Fibroblast of skin of scalp (primary cell): ENCODE measurements around the gene PTPRN2.
"Not testable (repeated sequence)": the region's sequence is repeated elsewhere in the genome, so short reads cannot be mapped to it uniquely, and the experiment has no call there.

ENCODE experiments used
- DNase-seq: peaks from one replicate; pipeline ENCODE4 v3.0.0-alpha.2; 2013

The PTPRN2 gene

GRCh38 chr7:158261362-158262235, 326.0 kb downstream of the PTPRN2 start:
- DNase-seq: no peak

DNA sequence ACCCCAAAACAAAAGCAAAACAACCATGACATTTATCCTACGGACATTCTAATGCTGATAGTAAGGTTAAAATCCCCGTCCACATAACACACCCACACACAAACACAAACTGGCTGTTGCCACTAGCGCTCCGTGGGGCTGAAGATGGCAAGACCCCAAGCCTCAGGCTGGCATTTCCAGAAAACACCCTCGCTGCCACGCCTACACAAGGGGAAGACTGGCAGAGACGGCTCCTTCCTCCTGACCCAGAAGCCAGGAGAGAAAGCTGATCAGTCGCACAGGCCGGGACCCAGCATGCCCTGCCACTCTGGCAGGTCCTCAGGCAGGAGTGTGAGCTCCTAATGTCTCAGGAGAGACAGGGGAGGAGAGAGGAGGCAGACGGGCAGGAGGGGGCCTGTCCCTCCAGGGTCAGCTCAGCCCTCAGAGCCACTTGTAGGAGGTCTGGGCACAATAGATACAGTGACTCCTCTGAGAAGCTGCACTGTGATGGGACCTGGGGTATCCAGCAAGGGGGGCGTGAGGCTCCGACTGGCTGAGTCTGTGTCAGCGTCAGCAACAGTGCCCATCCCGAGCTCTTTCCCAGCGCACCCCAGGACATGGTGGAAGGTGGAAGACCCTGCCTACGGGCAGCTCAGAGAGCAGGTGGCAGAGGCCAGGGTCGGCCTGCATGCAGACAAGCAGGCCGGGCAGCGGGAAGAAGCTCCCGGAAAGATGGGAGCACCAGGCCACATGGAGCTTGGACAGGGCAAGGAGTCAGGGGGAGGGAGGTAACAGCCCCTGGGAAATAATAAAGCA, 326.9 kb downstream of the PTPRN2 start:
- no peak for DNase-seq

GRCh38 chr7:158259671-158260418, 327.8 kb downstream of the PTPRN2 start:
- no peak for DNase-seq

DNA sequence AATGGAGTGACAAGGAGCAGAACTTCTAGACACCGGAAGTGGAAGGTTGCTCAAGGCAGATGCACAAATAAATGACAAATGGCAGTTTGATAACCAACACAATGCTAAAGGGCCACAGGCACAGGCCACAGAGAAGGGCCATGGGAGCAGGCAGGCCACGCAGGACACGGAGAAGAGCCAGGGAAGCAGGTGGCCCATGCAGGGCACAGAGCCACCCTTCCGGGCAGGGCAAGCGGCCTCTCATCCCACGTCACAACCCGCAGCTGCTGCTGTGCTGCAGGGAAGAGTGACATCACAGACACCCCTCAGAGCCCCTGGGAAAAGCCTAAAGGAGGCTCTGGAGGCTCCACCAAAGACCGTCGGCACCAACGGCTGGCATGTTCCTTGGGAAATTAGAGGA, 328.5 kb downstream of the PTPRN2 start:
- no peak for DNase-seq

DNA sequence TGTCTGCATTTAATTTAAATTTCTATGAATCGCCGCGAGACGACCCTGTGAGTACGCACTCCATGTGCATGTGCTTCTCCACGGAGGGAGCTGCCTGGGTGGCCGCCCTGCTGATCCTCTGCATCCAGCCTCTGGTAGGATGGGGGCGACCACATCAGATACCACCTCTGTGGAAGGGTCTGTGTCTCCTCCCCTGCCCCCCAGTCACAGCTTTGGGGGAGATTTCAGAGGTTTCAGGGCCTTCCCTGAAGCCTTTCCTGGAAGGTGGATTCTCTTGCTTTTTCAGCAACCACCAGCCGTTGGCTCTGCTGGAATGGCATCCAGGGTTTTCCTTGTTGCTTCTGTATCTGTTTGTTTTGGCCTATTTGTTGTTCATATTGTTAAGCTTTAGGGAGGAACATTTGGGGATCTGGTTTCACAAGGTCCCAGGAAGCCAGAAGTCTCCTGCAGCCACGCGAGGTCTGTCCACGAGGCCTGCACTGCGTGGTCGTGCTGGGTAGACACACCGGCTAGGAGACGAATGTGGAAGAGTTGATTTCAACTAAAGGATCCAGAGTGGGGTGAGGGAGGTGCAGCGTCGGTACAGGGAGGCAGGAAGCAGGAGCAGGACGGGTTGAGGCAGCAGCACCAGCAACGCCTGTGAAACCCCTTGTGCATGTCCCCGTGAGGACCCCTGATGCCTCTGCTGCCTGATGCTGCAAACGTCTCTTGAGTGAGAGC, 329.1 kb downstream of the PTPRN2 start:
- DNase-seq: no peak

DNA sequence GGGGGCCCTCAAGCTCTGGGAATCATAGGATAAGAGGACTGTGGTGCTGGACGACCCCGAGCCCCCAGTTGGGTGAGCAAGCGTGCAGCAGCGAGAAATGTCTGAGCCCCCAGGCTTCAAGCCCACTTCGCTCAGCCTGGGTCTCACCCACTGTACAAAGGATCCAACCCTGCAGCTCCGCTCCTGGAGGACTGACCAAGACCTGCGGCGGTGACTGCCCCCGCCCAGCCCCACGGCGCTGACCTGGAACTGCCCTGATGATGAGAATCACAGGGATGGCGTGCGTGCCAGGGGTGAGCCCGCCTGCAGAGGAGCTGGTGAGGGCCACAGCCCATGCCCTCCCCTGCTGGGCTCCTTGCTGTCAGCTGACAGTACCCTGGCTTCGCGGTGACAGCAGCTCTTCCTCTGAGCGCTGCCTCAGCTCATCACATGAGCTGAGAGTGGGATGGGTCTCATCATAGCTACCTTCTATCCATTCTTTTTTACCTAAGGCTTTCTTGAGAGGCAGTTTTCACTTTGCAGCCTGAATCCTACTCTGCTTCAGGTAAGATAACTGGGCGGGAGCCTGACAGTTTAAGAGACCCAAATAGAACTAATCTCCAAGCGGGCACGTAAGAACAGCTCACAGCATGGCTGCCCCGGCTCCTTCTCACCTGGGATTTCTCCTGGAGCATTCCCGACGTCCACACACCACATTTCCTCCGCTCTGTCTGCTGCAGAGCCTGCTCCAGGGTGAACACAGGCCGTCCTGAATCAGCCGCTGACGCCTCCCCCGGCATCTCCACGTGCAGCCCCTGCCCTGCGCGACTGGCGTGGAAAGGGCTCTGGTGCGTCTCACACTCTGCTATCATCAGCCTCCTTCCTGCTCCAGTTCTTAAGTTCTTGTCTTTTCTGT, 329.9 kb downstream of the PTPRN2 start:
- no peak for DNase-seq

DNA sequence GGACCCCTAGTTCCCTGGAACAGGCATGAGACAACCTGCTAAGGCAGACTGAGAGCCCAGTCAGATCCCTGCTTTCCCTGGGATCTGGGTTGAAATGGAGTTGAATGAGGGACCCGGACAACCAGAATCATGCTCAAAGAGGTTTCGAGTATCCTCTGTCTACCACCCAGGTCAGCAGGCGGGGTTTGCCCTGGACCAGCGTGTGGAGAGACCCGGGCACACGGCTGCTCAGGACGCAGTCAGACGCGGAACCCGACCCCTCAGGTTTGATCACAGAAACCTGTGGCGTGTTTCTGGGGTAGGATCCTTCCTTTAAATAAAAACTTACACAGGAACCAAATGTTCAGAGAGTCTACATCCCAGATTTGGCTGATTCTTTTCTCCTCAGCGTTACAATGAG, 330.6 kb downstream of the PTPRN2 start:
- no peak for DNase-seq

DNA sequence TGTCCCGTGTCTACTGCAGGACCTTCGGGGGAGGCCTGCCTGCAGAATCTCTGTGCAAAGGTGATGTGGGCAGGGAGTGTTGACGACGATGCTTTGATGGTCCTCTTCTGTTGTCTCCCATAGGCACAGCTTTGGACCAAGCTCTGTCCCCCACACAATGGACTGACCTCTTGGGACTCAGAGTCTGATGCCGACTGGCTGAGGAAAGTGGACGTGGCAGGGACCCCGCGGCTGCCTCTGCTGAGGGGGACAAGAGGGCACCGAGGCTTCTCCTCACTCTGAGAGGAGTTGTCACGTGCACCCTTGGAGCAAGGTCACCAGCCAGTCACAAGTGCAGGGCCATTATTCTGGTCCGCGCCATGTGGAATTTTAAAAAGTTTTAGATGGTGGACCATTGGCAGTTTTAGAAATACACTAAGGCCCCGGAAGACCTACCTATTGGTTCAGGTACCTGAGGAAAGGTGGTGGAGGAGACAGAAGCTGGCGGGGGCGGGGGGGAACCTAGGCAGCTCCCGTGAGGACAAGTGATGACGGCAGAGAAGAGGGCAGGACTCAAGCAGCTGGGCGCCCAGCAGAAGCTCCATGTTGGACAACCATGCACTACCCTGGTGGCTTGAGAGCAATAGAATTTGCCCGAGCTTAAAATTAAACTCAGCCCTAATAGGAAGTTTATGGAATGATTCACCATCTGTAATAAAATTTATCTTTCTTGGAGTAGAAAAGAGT, 331.4 kb downstream of the PTPRN2 start:
- no peak for DNase-seq

DNA sequence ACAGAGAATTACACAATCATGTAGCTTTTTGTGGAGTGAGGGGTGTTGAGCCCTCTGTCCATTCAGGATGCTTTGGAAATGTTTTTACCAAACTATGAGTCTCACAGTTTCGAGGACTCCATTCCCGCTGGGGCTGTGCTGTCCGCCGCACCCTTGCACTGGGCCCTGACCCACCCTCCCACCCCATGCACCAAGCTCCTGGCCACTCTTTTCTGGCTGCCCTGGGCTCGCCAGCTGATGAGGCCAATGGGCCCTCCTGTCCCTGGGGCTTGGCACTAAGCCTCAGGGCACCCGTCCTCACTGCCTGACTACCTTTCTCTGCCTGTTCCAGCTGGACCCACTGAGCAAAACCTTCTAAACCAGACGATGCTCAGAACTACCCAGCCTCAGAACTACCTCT, 332.1 kb downstream of the PTPRN2 start:
- DNase-seq: no peak

GRCh38 chr7:158255156-158255555, 332.5 kb downstream of the PTPRN2 start:
- DNase-seq: no peak

- not testable (repeated sequence) for DNase-seq
These were observed 334.0 kb downstream of the PTPRN2 start for GRCh38 chr7:158253670-158254045.

DNA sequence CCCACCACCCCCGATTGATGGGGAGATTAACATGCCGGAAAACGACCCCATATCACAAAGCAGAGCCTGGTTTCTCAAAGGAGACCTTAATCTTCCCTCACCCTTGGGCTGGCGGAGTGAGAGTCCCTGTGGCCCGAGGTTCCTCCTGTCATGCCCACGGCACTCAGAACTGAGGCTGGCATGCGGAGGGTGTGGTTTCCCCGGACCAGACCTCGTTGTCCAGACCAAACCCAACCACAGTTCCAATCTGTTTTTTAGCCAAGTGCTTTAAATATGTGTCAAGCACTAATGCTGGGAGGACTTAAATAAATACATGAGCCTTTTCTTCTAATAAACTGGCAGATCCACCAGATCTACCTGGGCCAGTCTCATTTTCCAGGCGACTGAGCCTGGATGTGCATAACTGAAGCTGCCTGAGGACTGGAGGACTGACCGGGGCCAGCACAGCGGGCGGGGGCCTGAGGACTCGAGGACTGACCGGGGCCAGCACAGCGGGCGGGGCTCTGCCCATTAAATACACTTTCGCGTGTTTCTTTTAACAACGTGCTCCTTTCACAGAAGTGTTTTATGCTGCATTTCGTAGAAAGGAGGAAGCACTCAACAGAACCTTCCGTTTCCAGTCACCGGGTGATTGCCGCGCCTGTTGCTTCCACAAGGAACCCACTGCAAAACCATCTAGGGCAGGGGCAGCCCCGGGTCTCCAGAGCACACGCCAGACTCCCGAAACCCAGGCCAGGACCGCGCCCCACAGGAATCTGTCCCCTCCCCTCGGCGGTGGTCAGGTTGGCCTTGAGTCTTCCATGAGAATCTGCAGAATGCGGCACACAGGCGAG, 334.6 kb downstream of the PTPRN2 start:
- DNase-seq: no peak

DNA sequence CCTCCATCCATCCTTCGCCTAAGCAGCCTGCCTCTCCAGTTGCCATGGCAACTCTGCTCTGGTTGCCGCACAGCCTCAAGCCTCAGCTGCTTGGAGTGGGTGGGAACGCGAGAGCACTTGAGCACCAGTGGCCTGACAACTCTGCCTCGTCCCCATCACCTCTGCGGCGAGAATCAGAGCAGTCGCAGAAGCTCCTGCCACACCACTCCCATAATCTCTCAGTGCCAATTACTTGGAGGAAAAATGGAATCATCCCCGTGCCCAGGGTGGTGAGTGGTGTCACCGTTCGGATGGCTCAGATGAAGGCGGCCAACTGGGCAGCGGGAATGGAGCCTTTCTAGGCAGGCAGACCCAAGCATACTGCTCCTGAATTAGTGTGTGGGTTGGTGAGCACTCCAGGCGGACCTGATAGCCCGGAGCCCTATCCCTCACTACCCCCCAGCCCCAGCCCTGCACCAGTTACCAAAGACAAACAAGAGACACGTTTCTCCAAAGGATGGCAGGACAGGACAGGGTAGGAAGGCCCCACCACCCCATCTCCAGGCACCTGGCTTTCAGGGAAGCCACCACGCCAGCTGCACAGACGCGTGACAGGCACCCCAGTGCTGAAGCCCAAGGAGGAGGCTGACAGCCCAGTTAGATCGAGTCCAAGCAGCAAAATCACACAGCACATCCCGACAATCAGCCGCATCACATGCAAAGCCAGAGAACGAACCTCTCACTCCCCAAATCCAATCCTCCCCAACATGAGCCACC, 335.4 kb downstream of the PTPRN2 start:
- no peak for DNase-seq

DNA sequence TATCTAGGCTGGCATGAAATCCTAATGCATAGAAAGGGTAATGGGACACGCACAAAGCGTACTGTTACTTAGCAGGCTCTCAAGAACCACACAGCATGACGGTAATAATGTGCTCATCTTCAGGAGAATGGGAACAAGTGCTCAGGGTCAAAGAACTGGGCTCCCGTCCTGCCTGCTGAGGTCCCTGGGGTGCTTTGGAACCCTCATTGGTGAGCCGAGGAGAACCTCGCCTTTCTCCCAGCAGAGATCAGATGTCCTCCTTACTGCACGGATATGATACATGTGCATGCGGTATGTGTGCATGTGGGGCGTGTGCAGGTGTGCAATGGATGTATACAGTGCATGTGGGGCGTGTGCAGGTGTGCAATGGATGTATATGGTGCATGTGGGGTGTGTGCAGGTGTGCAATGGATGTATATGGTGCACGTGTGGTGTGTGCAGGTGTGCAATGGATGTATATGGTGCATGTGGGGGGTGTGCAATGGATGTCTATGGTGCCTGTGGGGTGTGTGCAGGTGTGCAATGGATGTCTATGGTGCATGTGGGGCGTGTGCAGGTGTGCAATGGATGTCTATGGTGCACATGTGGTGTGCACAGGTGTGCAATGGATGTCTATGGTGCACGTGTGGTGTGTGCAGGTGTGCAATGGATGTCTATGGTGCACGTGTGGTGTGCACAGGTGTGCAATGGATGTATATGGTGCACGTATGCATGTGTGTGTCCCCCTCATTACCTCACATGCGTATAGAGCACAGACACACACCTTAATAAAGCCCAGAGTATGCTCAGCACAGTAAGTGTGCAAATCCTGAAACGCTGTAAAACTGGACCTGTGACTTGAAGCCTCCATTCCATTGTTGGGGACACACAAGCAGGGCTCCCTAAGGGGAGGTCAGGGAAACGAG, 336.3 kb downstream of the PTPRN2 start:
- no peak for DNase-seq

DNA sequence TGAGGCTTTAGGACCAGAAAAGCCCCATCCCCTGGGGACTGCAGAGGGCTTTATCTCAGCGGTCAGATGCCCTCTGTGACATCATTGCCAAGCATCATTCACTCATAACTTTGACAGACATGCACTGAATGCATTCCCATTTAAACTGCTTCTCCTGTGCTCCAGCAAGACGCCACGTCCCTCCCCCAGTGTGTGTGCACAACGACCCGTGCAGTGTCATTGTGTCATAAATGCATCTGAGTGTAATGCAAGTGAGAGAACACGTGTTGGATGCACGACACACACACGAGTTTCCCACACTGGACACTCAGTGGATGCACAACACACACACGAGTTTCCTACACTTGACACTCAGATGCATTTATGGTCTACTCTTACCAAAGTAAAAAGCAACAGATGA, 337.9 kb downstream of the PTPRN2 start:
- no peak for DNase-seq

DNA sequence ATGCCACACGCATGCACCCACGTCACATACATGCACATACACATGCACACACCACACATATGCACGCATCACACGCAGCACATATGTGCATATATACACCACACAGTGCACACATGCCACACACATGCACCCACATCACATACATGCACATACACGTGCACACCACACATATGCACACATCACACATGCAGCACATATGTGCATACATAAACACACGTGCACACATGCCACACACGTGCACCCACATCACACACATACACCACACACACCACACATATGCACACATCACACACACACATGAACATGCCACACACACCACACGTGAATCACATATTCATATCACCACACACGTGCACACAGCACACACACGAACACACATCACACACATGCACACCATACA, 338.8 kb downstream of the PTPRN2 start:
- no peak for DNase-seq

DNA sequence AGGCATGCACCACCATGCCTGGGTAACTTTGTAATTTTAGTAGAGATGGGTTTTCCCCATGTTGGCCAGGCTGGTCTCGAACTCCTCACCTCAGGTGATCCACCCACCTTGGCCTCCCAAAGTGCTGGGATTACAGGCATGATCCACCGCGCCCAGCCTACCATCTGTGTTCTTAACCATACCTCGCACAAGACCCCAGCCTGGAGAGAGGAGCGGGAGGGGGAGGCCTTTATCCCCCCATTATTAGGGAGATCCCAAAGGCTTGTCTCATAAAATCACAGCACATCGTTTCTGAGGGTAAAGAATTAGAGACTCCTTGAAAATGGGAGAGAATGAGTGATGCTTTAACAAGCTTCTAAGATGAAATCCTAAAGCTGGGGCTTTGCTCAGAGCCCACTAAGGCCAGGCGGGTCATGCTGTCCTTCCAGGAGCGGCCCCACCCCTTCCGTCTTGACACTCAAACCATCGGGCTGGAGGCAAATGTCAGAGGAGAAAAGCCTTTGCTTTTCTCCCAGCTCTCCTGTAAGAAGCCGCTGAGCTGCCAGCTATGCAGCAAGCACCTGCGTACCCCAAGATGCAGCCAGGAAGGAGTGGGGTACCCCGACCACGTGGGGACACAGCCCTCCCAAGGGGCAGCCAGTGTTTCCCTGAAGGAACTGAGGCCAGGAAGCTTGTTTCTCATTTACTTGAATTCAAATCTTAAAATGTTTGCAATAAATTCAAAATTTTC, 339.7 kb downstream of the PTPRN2 start:
- DNase-seq: no peak
